IMR-90 (cell line): Measurements from ENCODE around the gene FNIP2.

Experiments used
- BHLHE40 ChIP-seq: fragments of 150-350 bp; IDR thresholded peaks from 2 replicates; pipeline ENCODE4 v1.6.1; 2016; ENCODE audit warnings: mild to moderate bottlenecking, low read depth, low read length
- CEBPB ChIP-seq: IDR thresholded peaks from 2 replicates; pipeline ENCODE4 v1.6.1; 2012; ENCODE audit warnings: low read depth, low read length, improper control_type of control experiment
- CTCF ChIP-seq: conservative IDR thresholded peaks from 2 replicates; pipeline ENCODE4 v1.5.1; 2012; ENCODE audit warnings: mild to moderate bottlenecking, low read depth, low read length, improper control_type of control experiment
- ELK1 ChIP-seq: fragments of 150-350 bp; IDR thresholded peaks from 2 replicates; pipeline ENCODE4 v1.6.1; 2016; ENCODE audit warnings: low read depth, mild to moderate bottlenecking, low read length, moderate library complexity, borderline replicate concordance
- MAFK ChIP-seq: IDR thresholded peaks from 2 replicates; pipeline ENCODE4 v1.6.1; 2012; ENCODE audit warnings: low read depth, low read length, improper control_type of control experiment
- MAZ ChIP-seq: IDR thresholded peaks from 2 replicates; pipeline ENCODE4 v1.6.1; 2012; ENCODE audit warnings: low read depth, mild to moderate bottlenecking, low read length, improper control_type of control experiment, moderate library complexity, borderline replicate concordance
- MXI1 ChIP-seq: IDR thresholded peaks from 2 replicates; pipeline ENCODE4 v1.6.1; 2012; ENCODE audit warnings: low read depth, mild to moderate bottlenecking, low read length, moderate library complexity, borderline replicate concordance
- NFE2L2 ChIP-seq: fragments of 150-350 bp; IDR thresholded peaks from 2 replicates; pipeline ENCODE4 v1.6.1; 2016; ENCODE audit warnings: low read depth, mild to moderate bottlenecking, low read length
- POLR2A ChIP-seq: IDR thresholded peaks from 2 replicates; pipeline ENCODE4 v1.6.1; 2012; ENCODE audit warnings: mild to moderate bottlenecking, low read depth, low read length
- RAD21 ChIP-seq: IDR thresholded peaks from 2 replicates; pipeline ENCODE4 v1.6.1; 2012; ENCODE audit warnings: low read length, improper control_type of control experiment
- RCOR1 ChIP-seq: IDR thresholded peaks from 2 replicates; pipeline ENCODE4 v1.6.1; 2012; ENCODE audit warnings: mild to moderate bottlenecking, low read length, improper control_type of control experiment; ENCODE audit not compliant: insufficient replicate concordance
- SMC3 ChIP-seq: fragments of 150-350 bp; IDR thresholded peaks from 2 replicates; pipeline ENCODE4 v1.6.1; 2016; ENCODE audit warnings: low read depth, mild to moderate bottlenecking, antibody characterized with exemption, low read length, moderate library complexity

- TF ChIP-seq MAFK (no peak), POLR2A (no peak), CTCF (no peak), MXI1 (no peak), BHLHE40 (no peak), RAD21 (no peak), CEBPB (no peak), SMC3 (no peak), MAZ (no peak), ELK1 (no peak), RCOR1 (no peak), NFE2L2 (no peak)
These were observed 78.7 kb downstream of the FNIP2 start for GRCh38 chr4:158847535-158847934.
